Occipital lobe (tissue), 2 donors: ENCODE results near the gene PAIP2. TPM values are rescaled to one million over a fixed set of nuclear protein-coding genes. Genes with fewer than 3 reads are reported as not detected.
"Not testable (repeated sequence)": the region's sequence is repeated elsewhere in the genome, so short reads cannot be mapped to it uniquely, and the experiment has no call there.

Experiments used
- DNase-seq: peaks from one replicate; lab custom pipeline; 2025; lab: John Stamatoyannopoulos, UW
- total RNA-seq: library from RNA; depleted of rRNA; stranded (reverse); fragments of >200 nt; gene quantifications from one replicate; pipeline ENCODE4 v1.2.3, GENCODE V29; 2014

The PAIP2 gene
- total RNA-seq, 1 donor from 2014 or later, result 111 TPM

DNA sequence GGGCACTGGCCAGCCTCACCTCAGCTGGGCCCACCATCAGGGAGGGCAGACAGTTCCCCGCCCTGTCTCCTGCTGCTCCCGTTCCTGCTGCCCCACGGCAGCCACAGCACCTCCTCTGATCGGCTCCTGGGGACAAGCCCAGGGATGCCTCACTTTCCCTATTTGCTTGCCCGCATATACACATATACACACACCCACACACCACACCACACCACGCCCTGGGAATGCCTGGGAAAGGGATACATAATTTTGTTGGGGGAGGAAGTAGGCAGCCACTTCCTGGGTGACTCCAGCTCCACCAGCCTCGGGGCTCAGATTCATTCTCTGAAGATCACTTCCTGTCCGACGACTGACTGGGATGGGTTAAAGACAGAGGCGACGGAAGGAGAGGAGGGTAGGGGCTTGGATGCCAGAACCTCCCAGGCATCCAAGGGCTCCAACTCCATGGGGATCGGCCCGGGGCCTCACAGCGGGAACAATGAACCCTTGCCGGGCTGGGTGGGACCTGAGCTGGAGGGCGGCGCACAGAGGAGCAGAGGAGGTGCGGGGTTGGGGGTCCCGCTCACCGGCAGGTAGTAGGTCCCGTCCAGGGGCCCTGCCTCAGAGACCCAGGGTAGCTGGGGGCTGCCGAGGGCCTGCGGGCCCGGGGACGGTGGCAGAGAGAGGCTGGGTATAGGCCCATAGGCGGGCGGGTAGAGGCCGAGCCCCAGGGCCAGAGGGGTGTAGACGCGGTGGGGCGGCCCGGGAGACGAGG lies 50.1 kb downstream of the PAIP2 start:
- no peak for DNase-seq

DNA sequence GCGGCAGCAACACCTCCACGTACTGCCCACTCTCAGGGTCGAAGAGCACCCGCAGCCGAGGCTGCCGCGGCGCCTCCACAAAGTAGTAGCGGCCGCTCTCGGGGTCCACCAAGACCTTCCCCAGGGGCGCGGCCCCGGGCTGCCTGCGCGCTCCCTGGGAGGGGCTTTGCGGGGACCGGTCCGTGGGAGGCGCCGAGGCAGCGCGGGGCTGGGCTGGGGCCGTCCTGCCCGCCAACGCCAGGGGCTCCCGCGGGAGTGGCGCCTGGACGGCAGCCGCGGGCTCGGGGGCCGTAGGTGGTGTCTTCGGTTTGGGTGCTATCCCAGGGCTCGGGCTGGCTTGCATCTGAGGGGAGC lies 50.6 kb downstream of the PAIP2 start:
- no peak for DNase-seq

DNA sequence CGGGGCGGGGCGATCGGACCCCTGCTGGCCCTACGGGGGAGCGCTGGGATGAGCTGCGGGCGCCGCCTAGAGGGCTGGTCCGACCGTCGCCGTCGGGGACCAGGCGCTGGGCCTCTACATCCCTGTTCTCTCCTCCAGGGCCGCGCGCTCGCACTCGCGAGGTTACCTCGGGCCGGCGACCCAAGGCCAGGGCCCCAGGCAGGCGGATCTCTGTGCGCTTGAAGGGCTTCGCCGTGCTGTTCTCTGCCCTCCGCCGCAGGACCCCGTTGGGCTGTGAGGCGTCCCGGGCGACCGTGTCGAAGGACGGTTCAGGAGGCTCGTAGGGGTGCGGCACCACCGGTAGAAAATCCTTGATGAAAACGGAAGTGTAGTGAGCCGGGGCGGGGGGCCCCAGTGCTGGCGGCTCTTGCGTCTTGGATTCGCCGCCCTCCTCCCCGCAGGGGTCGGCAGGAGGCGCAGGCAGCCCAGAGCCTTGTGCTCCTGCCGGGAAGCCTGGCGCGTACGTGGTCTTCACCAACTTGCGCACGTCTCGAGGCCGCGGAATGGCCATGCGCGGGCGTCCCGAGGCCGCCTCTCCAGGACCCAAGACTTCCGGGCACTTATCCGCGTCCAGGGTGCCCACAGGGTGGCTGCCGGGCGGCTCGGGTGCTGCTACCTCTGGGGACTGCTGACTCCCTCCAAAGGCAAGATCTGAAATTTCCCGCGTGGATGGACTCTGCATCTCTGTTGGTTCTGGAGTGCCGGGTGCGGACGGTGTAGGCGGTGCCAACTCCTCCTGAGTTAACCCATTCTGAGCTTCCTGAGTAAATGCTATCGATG lies 51.2 kb downstream of the PAIP2 start:
- DNase-seq, result no peak

DNA sequence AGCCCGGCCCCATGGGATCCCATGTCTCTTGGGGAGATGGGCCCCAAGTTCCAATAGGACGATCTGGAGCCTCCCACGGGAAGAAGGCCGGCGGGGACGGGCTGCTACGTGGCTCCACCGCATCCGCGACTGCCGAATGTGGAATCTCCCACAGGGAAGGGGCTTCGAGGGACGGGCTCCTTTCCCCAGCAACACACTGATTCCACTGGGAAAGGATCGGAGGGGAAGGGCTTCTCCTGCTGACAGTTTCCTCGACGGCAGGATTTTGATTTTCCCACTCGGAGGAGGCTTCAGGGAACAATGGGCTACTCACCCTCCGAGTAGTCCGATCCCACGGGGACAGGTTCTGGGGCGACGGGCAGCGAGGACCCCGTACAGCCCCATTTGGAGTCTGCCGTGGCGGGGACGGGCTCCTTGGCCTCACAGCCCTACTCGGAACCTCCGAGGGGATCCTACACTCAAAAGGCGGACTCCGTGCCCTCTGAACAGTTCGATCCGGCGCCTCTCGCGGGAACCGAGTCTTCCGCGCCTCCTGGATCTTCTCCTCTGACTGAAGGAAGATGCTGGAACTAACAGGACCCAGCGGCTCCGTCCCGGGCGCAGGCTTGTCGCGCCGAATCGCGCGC lies 52.0 kb downstream of the PAIP2 start:
- no peak for DNase-seq

DNA sequence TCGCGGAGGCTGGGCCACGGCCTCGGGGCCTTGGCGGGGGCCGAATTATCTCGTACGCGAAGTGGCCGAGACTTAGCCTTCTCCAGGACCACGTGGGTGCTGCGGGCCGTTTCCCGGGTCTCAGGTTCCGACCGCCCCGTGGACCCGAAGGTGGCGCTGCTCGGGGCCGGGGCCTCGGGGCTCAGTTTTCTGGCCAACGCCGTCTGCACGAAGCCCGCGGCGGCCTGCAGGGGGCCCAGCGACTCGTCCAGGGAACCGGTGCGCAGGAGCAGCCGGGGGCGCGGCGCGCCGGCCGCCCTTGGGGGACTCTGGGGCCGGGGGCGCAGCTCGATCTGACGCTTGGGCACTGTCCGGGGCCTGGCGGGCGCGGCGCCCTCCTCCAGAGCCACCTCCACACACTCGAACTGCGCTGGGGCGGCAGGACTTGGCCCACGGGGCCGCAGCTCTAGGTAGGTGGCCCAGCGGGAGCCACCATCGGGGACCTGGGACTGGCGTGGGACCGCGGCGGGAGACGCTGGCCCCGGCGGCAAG lies 52.5 kb downstream of the PAIP2 start:
- DNase-seq, result no peak

DNA sequence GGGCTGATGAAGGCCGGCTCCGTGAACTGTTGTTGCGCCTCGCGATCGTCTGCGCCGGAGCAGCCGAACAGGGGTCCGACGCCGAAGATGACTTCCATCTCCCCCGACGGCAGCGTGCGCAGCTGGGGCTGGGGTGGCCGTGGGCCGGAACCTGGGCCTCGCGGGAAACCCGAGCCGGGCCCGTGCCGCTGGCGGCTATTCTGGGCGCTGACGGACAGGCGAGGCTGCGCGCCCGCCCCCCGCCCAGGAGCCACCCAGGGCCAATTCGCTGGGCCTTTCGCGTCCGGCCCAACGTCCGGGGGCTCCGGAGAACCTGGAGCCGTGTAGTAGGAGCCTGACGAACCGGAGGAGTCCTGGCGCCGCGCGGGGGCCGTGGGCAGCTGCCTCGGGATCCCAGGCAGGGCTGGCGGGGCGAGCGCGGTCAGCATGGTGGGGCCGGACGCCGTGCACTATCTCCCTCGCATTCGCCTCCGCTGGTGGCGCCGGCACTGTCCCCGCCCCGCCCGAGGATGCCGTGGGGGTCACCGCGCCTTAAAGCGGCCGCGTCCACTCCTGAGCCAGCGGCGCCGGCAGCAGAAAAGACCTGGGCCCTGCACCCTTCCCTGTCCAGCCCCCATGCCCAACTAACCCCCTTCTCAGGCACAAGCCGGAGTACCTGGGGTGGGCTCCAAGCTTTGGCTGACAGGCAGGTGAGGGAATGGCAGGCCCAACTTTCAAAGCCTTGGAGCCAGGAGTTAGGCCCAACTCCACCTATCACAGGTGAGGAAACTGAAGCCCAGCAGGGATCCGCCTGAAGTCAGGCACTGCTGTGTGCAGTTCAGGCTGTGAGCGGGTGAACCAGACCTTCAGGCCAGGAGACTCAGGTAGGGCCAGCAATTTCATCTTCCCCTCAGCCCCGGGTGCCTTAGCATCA lies 53.3 kb downstream of the PAIP2 start, which contains the start of gene PROB1:
Gene PROB1, minus strand, starts transcription at position 451 of the 913 bp plus-strand sequence. Its CDS starts 23 bp downstream, at position 428.
- DNase-seq, result no peak

DNA sequence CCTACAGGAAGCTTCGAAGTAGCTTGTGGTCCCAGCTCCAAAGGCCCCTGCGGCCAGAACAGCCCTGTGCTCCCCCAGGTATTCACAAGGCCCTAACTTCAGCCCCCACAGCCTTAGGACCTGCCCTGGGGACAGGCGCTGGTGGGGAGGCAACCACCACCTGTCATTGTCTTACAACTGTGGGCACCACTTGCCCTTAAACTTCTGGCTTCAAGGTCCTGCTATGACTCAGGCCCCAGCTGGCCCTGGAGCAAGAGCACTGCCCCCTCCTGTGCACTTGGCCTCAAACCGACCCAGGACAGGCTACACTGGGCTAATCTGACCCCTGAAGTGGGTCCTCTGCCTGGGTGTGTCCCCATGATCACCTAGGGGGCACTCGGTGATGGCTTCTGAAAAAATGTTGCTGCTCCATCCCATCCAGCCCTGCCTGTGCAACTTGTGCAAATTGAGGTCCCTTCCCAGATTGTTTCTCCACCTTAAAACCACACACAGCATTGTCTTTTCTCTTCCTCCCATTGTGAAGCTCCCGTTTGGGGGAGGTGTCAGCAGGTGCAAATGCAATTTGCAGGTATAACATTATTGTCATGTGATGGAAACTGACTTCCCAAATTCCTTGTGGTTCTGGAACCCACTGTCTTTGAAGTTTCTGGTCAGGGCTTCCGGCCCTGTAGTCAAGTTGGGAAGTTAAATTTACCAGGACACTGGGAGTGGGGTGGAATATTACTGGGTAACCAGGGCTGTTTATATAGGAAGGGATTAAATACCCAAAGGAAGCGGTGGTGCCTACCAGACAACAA lies 54.4 kb downstream of the PAIP2 start:
- DNase-seq, result no peak

DNA sequence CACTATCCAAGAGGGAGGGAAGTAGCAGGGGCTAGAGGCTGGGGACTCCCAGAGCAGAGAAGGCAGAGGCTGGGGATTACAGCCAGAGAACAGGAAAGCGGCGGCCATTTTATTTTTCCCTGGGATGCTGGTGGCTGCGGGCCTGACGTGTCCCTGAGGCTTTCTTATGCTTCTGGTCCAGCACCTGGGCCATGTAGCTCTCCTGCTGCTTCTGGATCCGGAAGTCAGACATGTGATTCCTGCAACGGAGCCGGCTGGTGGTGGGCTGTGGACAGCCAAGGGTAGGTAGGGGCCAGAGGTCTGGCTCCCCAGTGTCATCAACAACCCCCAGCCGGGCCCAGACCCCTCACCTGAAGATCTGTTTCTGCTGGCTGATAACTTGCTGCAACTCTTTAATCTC lies 55.0 kb downstream of the PAIP2 start:
- DNase-seq, result no peak

DNA sequence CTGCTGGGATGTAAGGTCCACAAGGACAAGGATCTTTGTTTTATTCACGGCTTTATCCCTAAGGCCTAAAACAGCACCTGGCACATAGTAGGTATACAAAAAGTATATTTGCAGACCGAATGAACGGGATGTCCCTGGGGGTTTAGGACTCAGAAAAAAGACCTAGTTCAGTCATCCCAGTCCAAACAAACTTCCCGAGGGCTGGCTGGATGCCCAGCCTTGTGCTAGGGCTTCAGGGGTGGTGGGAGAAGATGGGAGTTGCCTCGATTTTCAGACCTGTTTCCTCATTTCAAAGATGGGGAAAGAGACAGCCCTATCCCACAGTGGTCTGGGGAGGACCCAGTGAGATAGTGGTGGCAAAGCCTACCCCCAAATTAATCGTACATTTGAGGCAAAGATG lies 56.3 kb downstream of the PAIP2 start:
- DNase-seq, result no peak

DNA sequence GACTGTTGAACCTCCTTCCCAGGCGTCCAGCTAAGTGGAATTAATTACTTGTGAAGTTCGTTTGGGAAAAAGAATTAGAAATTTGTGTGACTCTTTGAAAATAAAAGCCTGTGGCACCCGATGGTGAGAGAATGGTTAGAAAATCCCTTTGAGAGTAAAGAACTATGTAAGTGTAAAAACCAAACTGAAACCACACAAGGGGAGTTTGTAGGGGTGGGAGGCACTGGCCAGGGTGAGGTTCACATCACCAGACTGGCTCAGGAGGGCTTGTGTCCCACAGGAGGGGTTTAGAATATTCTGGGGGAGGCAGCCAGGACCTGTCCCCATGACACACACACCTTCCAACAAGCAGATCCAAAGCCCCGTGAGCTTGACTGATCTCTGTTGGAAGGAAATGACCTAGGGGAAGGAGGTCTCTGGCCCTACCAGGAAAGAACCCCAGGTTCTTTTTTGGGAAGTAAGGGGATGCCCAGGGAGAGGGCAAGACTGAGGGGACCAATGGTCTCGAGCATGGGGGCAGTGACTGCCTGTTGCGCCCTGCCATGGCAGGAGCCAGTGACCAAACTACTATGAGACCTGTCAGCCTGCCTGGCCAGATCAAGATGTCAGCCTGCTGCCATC lies 58.0 kb downstream of the PAIP2 start:
- no peak for DNase-seq

DNA sequence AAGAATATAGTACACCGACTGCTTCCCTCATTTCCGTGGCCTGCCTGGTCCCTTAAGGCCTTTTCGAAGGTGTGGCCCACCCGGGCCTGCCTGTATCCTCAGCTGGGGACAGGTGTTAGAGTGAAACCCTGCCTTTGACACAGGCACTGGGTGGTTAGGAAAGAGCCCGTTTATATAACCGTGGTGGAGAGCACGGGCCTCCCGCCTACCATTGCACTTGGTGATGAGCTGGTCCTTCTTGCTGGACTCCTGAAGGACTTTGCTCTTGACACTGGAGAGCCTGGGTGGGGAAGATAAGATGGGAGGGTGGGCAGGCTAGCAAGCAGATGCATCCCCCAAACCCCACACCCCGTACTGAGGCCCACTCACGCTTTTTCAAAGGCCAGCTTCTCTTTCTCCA lies 59.9 kb downstream of the PAIP2 start:
- DNase-seq, result no peak

DNA sequence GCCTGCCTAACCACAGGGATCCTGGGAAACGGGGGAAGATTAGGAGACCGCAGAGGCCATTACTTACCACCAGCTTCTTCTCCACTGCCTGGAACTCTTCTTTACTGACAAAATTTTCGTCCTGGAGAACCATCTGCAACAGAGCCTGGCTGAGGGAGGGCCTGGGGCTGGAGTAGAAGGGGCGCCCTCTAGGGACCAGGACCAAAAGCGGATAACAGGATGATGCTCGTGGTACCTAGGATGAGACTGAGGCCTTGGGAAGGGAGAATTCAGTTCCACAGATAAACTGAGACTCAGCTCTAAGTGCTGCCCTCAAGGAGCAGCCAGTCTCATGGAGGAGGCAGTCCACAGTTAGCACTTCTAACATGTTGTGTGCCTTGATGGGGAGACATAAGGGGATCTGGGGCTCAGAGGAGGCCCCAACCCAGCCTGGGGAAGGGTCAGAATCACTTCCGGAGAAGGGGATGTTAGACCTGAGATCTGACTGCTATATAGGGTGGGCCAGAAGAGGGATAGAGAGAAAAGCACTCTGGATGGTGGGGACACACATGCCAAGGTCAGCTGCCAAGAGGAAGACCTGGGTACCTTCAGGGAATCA lies 61.0 kb downstream of the PAIP2 start:
- no peak for DNase-seq

DNA sequence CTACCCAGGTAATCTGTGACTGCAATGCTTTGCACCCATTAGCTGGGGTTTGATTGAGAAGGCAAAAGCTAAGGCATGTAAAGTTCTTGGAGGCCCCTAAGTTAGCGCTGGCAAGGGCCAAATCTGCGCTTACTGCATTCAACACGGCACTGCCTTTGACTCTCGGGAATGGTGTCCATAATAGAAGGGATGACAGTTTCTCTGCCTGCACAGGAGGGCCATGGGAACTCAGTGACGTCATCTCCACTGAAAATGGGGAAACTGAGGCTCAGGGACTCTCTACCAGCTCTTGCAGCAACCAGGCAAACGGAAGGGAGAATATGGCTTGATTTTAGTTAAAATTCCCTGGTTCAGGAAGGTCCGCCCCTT lies 61.7 kb downstream of the PAIP2 start:
- no peak for DNase-seq

DNA sequence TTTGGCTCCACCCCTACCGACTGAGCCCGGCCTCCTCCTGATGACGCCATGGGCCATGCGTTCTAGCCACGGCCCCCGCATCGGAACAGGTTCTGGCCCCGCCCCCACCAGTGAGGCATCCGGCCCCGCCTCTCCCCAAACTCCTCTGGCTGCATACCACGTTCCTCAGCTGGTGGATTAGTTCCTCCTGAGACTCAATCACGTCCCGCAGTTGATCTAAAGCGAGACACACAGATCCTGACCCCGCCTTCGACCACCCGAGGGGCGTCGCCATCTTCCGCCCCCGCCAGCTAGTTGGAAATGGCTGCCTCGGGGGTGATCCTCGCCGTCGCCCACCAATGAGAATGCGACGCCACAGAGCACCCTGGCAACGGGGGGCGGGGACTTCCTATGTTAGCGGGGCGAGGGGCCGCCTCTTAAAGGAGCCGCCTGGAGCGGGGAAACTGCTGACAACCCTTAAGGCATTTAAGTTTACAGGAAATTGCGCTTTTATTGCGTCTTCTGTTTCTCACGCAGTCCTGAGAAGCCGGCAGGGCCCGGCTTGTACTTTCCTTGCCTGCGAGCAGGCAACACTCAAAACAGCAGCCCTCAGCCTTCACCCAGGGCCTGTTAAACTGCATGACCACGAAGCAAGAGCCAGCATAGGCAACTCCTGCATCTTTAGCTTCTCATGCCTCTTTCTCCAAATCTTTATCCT lies 62.3 kb downstream of the PAIP2 start, which contains the start of gene SPATA24:
Gene SPATA24, minus strand, starts transcription at position 303 of the 697 bp plus-strand sequence. Its CDS starts 29 bp downstream, at position 274.
- peak; percentile 98 for DNase-seq

DNA sequence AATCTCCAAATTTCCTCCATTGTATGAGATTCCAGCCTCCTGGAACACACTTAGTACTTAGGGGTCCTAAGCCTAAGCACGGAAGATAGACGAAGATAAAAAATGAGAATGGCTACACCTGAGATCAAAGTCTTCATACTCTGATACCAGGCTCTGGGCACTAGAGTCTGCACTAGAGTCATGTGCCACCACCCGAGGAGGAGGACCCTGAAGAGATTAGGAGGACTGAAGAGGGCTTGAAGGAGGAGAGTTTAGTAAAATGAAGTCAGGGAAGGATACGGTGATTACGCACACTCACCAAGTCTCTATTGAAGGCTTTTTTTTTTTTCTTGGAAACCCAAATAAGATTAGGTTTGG lies 62.8 kb downstream of the PAIP2 start:
- no peak for DNase-seq

DNA sequence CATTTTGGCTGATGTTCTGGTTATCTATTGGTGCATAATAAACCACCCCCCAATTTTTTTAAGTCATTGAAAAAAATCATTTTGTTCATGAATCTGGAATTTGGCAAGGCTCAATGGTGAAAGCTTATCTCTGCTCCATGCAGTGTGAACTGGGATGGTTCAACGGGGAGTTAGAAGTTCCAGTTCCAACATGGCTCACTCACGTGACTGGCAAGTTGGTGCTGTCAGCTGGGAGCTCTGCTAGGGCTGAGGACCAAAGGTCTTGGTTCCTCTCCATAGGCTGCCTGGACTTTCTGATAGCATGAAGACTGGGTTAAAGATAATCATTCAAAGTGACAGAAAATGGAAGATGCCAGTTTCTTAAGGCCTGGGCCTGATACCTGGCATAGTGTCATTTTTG lies 65.3 kb downstream of the PAIP2 start:
- no peak for DNase-seq

DNA sequence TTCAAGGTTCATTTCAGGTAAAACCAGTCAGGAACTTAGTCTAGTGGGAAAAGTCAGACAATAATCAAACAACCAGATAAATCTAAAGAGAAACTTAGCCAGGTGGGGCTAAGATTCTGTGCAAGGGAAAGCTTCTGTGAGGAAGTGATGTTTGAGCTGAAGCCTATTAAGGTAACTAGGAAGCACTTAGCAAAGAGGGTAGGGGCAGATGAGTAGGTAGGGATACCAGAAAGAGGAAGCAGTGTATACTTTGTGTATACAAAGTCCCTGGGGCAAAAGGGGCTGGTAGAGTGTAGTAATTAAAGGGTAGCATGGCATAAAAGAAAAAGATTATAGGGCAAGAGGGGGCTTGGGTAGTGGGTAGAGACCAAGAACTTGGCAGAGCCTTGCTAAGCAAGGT lies 65.9 kb downstream of the PAIP2 start:
- DNase-seq, result no peak

DNA sequence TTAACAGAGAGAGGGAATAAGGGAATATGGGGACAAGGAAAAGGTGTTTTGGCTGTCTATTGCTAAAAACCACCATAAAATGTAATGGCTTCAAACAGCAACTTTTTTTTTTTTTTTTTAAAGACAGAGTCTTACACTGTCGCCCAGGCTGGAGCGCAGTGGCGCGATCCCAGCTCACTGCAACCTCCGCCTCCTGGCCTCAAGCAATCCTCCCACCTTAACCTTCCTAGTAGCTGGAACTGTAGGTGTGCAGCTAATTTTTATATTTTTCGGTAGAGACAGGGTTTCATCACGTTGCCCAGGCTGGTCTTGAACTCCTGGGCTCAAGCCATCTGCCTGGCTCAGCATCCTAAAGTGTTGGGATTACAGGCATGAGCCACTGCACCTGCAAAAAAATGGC lies 66.5 kb downstream of the PAIP2 start:
- no peak for DNase-seq

DNA sequence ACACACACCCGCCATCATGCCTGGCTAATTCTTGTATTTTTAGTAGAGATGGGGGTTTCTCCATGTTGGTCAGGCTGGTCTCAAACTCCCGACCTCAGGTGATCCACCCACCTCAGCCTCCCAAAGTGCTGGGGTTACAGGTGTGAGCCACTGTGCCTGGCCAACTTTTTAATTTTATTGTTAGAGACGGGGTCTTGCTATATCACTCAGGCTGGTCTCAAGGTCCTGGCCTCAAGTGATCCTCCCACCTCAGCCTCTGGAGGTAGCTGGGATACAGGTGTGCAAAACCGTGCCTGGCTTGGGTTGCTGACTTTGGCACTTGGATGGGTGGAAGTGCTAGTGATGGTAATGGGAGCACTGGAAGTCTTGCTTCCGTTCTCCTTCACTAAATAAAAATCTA lies 67.5 kb downstream of the PAIP2 start:
- DNase-seq, result not testable (repeated sequence)
